Calu3 (cell line): ENCODE results near the gene ZNF212. TPM values are rescaled to one million over a fixed set of nuclear protein-coding genes. Genes with fewer than 3 reads are reported as not detected.

Experiments used
- BruUV-seq: library from RNA; stranded (reverse); fragments of 400-500 nt; replicated peaks from 2 replicates; lab custom pipeline; 2021; lab: Mats Ljungman, UMichigan
- CTCF ChIA-PET: fragments of 300-600 bp; sonication (Branson Sonifier 250); formaldehyde crosslinking; loops from one replicate; lab custom pipeline; 2022; ENCODE audit warnings: antibody characterized with exemption; lab: Charles Lee
- DNase-seq: peaks from one replicate; pipeline ENCODE4 v3.0.0; 2022
- H3K27ac Mint-ChIP-seq: one replicate; pipeline ENCODE4 v1.8.0; 2022; ENCODE audit warnings: mixed read lengths; ENCODE audit not compliant: unreplicated experiment
- H3K27me3 Mint-ChIP-seq: one replicate; pipeline ENCODE4 v1.8.0; 2022; ENCODE audit warnings: mixed read lengths; ENCODE audit not compliant: unreplicated experiment
- H3K36me3 Mint-ChIP-seq: one replicate; pipeline ENCODE4 v1.8.0; 2022; ENCODE audit warnings: mild to moderate bottlenecking, moderate library complexity, mixed read lengths; ENCODE audit not compliant: insufficient read depth, unreplicated experiment
- H3K4me1 Mint-ChIP-seq: one replicate; pipeline ENCODE4 v1.8.0; 2022; ENCODE audit warnings: mild to moderate bottlenecking, low read depth, mixed read lengths; ENCODE audit not compliant: unreplicated experiment
- H3K4me3 Mint-ChIP-seq: one replicate; pipeline ENCODE4 v1.8.0; 2022; ENCODE audit warnings: mild to moderate bottlenecking, low read depth, moderate library complexity, mixed read lengths; ENCODE audit not compliant: unreplicated experiment
- H3K9me3 Mint-ChIP-seq: one replicate; pipeline ENCODE4 v1.8.0; 2022; ENCODE audit warnings: low read depth, mixed read lengths; ENCODE audit not compliant: unreplicated experiment
- intact Hi-C: fragments of 100-400 bp; cut with micrococcal nuclease; formaldehyde crosslinking; loops from one replicate; pipeline ENCODE4 v1.10.0; 2022; ENCODE audit not compliant: unreplicated experiment
- total RNA-seq: library from RNA; stranded (reverse); gene quantifications from 2 replicates; pipeline ENCODE4 v1.2.3, GENCODE V29; 2022
- TF ChIP-seq, protein P1 (sequence below): fragments of 200-600 bp; IDR thresholded peaks from one replicate; pipeline ENCODE4 v1.8.0; 2022; ENCODE audit warnings: antibody characterized with exemption; ENCODE audit not compliant: unreplicated experiment

ZNF212 gene
- total RNA-seq, 1 experiment from 2014 or later: 17.2 TPM

DNA sequence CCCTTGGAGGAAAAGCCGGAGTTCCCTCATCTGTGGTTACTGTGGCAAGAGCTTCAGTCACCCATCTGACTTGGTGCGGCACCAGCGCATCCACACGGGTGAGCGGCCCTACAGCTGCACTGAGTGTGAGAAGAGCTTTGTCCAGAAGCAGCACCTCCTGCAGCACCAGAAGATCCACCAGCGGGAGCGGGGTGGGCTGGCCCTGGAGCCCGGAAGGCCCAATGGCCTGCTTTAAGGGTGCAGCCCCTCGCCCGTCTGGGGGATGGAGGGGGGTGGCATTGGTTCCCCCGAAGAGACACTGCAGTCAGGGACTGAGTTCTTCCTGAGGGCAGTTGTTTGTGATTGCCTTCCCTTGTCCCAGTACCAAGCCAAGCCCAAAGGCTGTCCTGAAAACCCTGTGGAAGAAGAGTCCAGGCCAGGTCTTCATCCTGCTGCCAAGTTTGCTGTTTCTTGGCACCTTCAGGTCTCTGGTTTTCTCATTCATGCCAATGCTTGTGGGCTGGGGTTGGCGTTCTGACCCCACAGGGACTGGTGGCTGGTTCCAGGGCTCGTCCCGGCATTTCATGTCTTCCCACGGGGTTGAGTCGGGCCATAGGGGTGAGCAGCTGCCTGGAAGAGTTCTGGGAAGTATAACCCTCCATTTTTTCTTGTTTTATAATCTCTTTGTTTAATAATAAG lies 14.9 kb downstream of the ZNF212 start:
- no TSS peak for BruUV-seq
- no peak overlapping the region for H3K27ac Mint-ChIP-seq
- TF ChIP-seq, protein P1, sequence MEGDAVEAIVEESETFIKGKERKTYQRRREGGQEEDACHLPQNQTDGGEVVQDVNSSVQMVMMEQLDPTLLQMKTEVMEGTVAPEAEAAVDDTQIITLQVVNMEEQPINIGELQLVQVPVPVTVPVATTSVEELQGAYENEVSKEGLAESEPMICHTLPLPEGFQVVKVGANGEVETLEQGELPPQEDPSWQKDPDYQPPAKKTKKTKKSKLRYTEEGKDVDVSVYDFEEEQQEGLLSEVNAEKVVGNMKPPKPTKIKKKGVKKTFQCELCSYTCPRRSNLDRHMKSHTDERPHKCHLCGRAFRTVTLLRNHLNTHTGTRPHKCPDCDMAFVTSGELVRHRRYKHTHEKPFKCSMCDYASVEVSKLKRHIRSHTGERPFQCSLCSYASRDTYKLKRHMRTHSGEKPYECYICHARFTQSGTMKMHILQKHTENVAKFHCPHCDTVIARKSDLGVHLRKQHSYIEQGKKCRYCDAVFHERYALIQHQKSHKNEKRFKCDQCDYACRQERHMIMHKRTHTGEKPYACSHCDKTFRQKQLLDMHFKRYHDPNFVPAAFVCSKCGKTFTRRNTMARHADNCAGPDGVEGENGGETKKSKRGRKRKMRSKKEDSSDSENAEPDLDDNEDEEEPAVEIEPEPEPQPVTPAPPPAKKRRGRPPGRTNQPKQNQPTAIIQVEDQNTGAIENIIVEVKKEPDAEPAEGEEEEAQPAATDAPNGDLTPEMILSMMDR: no peak
- H3K27me3 Mint-ChIP-seq: no peaks in the 10 kb centered on the region
- DNase-seq: no peak
- no peak overlapping the region for H3K4me3 Mint-ChIP-seq
- no peaks in the 10 kb centered on the region for H3K9me3 Mint-ChIP-seq
- peaks cover 20% of the 10 kb centered on the region for H3K36me3 Mint-ChIP-seq
- CTCF ChIA-PET: no interaction called here
- intact Hi-C loops: no loop called here
- no peaks in the 10 kb centered on the region for H3K4me1 Mint-ChIP-seq

DNA sequence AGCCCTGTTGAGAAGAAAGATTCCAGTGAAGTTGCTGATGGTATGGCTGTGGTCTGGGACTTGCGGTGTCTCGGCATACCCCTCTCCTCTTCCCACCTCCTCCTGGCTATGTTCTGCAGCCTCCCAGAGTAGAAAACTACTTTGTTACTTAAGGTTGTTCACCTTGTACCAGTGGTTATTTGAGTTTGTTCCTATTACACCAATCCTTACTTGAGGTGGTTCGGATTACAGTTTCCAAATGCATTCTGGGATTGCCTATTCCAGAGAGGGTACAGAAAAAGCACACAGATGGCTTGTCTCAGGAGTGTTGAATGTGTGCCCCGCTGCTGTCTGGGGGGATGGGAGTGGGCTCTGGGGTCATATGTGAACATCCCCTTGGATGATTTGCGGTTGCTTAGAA lies 15.7 kb downstream of the ZNF212 start:
- Mint-ChIP-seq H3K9me3 (no peaks in the 10 kb centered on the region), H3K27me3 (no peaks in the 10 kb centered on the region), H3K27ac (no peak overlapping the region), H3K4me3 (no peak overlapping the region), H3K36me3 (peaks cover 17% of the 10 kb centered on the region), H3K4me1 (no peaks in the 10 kb centered on the region)
- BruUV-seq: no TSS peak
- no peak for DNase-seq
- CTCF ChIA-PET: no interaction called here
- intact Hi-C loops: no loop called here
- TF ChIP-seq, protein P1: no peak

DNA sequence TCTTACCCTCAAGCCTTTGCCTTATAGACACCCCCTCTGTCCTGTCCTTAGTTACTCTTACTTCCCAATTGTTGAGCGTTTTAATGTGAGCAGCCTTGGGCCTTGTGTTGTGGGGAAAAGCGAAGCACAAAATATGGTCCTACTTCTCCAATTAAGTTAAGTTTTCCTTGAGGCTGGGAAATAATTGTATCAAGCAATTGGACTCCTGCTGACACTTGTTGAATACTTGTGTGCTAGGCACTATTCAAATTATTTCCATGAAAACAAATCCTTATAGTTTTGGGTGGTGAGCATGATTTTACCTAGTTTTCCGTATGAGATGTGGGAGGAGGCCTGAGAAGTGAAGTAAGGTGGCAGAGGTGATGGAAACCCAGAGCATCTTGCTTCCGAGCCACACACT lies 17.1 kb downstream of the ZNF212 start:
- no peaks in the 10 kb centered on the region for H3K4me1 Mint-ChIP-seq
- CTCF ChIA-PET: no interaction called here
- peaks cover 20% of the 10 kb centered on the region for H3K36me3 Mint-ChIP-seq
- H3K27ac Mint-ChIP-seq: no peak overlapping the region
- TF ChIP-seq, protein P1: no peak
- no TSS peak for BruUV-seq
- intact Hi-C loops: no loop called here
- DNase-seq: no peak
- H3K4me3 Mint-ChIP-seq: no peak overlapping the region
- no peaks in the 10 kb centered on the region for H3K27me3 Mint-ChIP-seq
- no peaks in the 10 kb centered on the region for H3K9me3 Mint-ChIP-seq

DNA sequence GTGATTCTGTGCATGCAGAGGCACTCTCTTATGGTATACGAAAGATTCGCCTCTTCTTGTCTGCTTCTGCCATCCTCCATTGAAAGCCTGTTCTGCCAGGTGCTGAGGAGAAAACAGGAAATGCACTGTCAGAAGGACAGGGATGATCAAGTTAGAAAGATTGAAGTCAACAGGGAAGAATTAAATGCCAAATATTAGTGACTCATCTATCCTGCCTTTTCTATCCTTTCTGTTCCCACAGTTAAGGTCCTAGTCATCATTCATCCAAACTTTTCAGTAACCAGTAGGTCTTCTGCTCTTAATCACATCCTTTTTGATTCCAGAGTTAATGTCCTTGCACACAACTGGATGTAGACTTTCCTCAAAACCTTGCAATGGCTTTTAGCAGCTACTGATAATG lies 17.7 kb downstream of the ZNF212 start:
- BruUV-seq: no TSS peak
- TF ChIP-seq, protein P1: no peak

More for the DNA sequence above, 17.7 kb downstream of the ZNF212 start:
- intact Hi-C loops: no loop called here
- no peaks in the 10 kb centered on the region for H3K4me1 Mint-ChIP-seq
- no peak for DNase-seq
- H3K9me3 Mint-ChIP-seq: no peaks in the 10 kb centered on the region
- no peak overlapping the region for H3K27ac Mint-ChIP-seq
- no peak overlapping the region for H3K4me3 Mint-ChIP-seq
- CTCF ChIA-PET: no interaction called here
- peaks cover 24% of the 10 kb centered on the region for H3K36me3 Mint-ChIP-seq
- no peaks in the 10 kb centered on the region for H3K27me3 Mint-ChIP-seq
